ENCODE results near the gene TMED9.

- TF ChIP-seq, protein P1, sequence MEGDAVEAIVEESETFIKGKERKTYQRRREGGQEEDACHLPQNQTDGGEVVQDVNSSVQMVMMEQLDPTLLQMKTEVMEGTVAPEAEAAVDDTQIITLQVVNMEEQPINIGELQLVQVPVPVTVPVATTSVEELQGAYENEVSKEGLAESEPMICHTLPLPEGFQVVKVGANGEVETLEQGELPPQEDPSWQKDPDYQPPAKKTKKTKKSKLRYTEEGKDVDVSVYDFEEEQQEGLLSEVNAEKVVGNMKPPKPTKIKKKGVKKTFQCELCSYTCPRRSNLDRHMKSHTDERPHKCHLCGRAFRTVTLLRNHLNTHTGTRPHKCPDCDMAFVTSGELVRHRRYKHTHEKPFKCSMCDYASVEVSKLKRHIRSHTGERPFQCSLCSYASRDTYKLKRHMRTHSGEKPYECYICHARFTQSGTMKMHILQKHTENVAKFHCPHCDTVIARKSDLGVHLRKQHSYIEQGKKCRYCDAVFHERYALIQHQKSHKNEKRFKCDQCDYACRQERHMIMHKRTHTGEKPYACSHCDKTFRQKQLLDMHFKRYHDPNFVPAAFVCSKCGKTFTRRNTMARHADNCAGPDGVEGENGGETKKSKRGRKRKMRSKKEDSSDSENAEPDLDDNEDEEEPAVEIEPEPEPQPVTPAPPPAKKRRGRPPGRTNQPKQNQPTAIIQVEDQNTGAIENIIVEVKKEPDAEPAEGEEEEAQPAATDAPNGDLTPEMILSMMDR (IDR thresholded peaks at IDR 0.05 in 4 of 5, conservative IDR thresholded peaks at IDR 0.05 in 1 of 5) = no peak
- no peak for TF ChIP-seq POLR2A (IDR thresholded peaks at IDR 0.05)
Measured at GRCh38 chr5:177578316-177578715, 13.7 kb upstream of the TMED9 start.
